ENCODE measurements around the gene OPRPN. TPM values are rescaled to one million over a fixed set of nuclear protein-coding genes. Genes with fewer than 3 reads are reported as not detected.

The OPRPN gene, protein sequence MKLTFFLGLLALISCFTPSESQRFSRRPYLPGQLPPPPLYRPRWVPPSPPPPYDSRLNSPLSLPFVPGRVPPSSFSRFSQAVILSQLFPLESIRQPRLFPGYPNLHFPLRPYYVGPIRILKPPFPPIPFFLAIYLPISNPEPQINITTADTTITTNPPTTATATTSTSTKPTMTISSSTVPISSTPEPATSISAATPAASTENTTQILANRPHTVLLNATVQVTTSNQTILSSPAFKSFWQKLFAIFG
- not detected for total RNA-seq

DNA sequence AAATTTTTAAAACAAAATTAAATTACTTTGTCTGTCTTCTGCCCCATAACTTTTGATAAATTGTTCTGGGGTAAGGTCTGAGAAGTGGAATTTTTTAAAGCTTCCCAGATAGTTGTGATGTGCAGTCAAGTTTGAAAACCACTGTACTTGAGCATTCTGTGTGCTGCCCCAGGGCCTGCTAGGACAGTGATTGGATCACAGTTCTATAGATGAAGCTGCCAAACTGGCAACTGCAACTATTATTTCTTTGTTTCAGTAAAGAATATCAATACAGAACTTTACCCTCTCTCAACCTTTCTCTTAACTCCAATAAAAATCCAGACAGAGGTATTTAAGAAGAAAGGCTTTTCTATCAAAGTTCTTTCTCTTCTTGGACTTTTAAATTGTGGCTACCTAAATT is at the start of gene OPRPN:
Gene OPRPN, plus strand, starts transcription at position 361 of the 400 bp plus-strand sequence. CDS start 1,346 bp downstream, outside the sequence.
- no peak for DNase-seq
- no peaks in the 10 kb centered on the region for H3K27me3 Mint-ChIP-seq
- no peak for ATAC-seq
- no peaks in the 10 kb centered on the region for H3K4me1 Mint-ChIP-seq
- no peaks in the 10 kb centered on the region for H3K36me3 Mint-ChIP-seq
- no peak within 1 kb of the TSS for H3K4me3 Mint-ChIP-seq
- no peaks in the 10 kb centered on the region for H3K9me3 Mint-ChIP-seq (ENCODE audit: low read depth)
- no peak within 1 kb of the TSS for H3K27ac Mint-ChIP-seq
- CTCF ChIA-PET, result no interaction called here

DNA sequence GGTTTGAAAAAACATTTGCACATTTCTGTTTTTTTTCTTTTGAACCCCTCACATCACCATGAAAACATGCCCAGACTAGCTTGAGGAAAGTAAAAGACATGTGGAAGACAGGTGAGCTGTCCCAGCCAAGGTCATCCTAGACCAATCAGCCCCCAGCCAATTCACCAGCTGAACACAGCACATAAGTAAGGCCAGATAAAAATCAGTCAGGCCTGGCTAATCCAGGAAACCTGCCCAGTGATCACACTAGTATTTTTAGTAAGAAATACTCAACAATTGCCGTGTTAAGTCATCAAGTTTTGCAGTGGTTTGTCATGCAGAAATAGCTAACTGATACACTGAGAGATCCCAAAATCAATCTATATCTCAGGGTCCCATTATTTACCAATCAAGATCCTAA is 41.6 kb upstream of the OPRPN start:
- ATAC-seq (no peak), DNase-seq (no peak)
- CTCF ChIA-PET, result no interaction called here
- Mint-ChIP-seq H3K9me3 (ENCODE audit: low read depth) (no peaks in the 10 kb centered on the region), H3K4me3 (no peak overlapping the region), H3K27ac (no peak overlapping the region), H3K4me1 (no peaks in the 10 kb centered on the region), H3K27me3 (no peaks in the 10 kb centered on the region), H3K36me3 (no peaks in the 10 kb centered on the region)

DNA sequence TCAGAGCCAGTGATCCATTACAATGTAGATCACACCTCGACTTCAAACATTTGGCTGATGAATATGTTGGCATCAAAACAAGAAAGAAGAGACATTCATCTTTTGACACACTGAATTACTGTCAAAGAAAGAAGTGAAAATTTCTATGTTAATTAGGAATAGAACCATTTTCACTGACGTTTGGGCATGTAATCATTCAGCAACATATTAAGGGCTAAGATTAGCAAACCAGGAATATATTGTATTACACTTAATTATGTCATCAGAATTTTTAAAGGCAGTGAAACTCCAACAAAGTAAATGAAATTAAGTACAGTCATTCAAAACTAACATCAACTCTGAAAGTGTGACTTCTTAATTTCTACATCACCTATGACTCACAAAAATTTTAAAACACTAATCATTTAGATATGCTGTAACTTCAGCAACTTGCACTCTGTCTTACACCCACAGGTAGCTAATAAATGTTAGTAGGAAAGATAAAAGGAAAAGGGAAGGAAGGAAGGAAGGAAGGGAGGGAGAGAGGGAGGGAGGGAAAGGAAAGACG is 38.6 kb upstream of the OPRPN start:
- no peak for ATAC-seq
- H3K4me1 Mint-ChIP-seq, result no peaks in the 10 kb centered on the region
- H3K4me3 Mint-ChIP-seq, result no peak overlapping the region

DNA sequence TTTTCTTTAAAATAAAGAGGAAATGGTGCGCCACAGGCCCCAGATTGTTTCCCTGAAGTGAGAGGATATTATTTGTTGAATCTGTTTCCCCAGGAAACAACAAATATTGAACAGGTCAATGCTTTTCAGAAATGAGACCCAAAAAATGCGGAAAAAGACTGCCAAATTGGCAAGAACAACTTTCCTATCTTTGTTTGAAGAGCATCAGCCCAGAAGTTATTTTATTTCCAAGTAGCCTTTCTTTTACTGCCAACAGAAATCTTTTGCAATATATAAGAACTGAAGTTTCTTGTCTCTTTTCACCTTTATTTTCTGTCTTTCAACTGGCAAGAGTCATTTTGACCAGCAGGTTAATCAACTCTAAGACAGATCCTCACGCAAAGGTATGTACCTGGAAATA is 37.3 kb upstream of the OPRPN start, which contains the start of gene SMR3A:
Gene SMR3A, plus strand, starts transcription at position 301 of the 400 bp plus-strand sequence. CDS start 1,356 bp downstream, outside the sequence.
- H3K27me3 Mint-ChIP-seq, result no peaks in the 10 kb centered on the region
- no peak for ATAC-seq
- CTCF ChIA-PET, result no interaction called here
- no peak within 1 kb of the TSS for H3K27ac Mint-ChIP-seq
- no peak for DNase-seq
- H3K9me3 Mint-ChIP-seq (ENCODE audit: low read depth), result no peaks in the 10 kb centered on the region
- no peaks in the 10 kb centered on the region for H3K36me3 Mint-ChIP-seq
- no peaks in the 10 kb centered on the region for H3K4me1 Mint-ChIP-seq
- H3K4me3 Mint-ChIP-seq, result no peak within 1 kb of the TSS

More for the DNA sequence above, 38.6 kb upstream of the OPRPN start:
- no peaks in the 10 kb centered on the region for H3K9me3 Mint-ChIP-seq (ENCODE audit: low read depth)
- no peak overlapping the region for H3K27ac Mint-ChIP-seq
- CTCF ChIA-PET, result no interaction called here
- H3K27me3 Mint-ChIP-seq, result no peaks in the 10 kb centered on the region
- DNase-seq, result no peak
- no peaks in the 10 kb centered on the region for H3K36me3 Mint-ChIP-seq

DNA sequence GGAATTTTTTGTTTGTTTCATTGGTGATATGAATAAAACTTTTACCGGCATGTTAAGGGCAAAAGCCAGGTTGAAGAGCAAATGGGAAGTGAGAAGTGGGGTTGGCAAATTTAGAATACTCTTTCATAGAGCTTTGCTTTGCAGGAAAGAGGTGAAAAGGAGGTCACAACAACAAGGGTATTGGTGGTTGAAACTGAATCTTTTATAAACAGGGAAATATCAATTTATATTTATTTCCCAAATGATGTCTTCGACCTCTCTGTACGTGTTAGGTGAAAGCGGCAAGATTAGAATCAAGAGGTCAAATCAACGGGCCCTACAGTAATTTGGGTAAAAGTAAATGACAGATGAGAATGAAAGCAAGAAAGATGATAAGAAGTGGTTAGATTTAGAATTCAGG is 33.7 kb upstream of the OPRPN start:
- Mint-ChIP-seq H3K4me3 (no peak overlapping the region), H3K36me3 (no peaks in the 10 kb centered on the region), H3K9me3 (ENCODE audit: low read depth) (no peaks in the 10 kb centered on the region), H3K4me1 (no peaks in the 10 kb centered on the region), H3K27me3 (no peaks in the 10 kb centered on the region), H3K27ac (no peak overlapping the region)
- ATAC-seq (no peak), DNase-seq (no peak)
- CTCF ChIA-PET, result no interaction called here

DNA sequence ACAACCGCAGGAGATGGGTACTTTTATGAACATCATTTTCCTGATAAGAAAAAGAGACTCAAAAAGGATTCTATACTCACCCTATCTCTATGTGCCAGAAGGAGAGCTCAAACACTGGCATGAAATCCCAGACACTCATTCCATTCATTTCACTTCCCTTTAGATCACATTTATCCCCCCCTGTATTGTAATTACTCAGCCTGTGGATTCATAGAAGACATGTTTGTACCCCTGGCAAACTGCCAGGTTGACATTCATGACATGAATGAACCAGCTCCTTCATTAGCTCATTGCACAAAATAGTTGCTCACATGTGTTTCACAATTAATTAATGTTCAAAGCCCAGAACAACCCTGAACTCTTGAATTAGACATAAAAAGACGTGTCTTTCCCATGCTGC is 32.3 kb upstream of the OPRPN start:
- H3K27me3 Mint-ChIP-seq, result no peaks in the 10 kb centered on the region
- H3K36me3 Mint-ChIP-seq, result no peaks in the 10 kb centered on the region
- H3K9me3 Mint-ChIP-seq (ENCODE audit: low read depth), result no peaks in the 10 kb centered on the region
- H3K4me3 Mint-ChIP-seq, result no peak overlapping the region
- ATAC-seq, result no peak
- CTCF ChIA-PET, result no interaction called here
- DNase-seq, result no peak
- no peaks in the 10 kb centered on the region for H3K4me1 Mint-ChIP-seq
- H3K27ac Mint-ChIP-seq, result no peak overlapping the region

DNA sequence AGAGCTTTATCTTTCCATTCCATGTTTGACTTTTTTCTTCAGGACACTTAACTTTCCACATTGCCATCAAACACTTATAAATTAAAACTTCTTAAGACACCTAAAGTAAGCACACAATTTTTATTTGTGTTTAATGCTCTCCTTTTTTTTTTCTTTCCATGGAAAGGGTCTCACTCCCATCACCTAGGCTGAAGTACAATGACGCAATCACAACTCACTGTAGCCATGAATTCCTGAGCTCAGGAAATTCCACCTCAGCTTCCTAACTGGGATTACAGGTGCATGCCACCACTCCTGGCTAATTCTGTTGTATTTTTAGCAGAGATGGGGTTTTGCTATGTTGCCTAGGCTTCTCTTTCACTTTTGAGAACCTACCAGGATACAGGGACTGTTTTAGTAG is 29.9 kb upstream of the OPRPN start:
- Mint-ChIP-seq H3K4me1 (no peaks in the 10 kb centered on the region), H3K9me3 (ENCODE audit: low read depth) (no peaks in the 10 kb centered on the region), H3K27me3 (no peaks in the 10 kb centered on the region), H3K36me3 (no peaks in the 10 kb centered on the region), H3K4me3 (no peak overlapping the region), H3K27ac (no peak overlapping the region)
- ATAC-seq (no peak), DNase-seq (no peak)
- CTCF ChIA-PET, result no interaction called here

DNA sequence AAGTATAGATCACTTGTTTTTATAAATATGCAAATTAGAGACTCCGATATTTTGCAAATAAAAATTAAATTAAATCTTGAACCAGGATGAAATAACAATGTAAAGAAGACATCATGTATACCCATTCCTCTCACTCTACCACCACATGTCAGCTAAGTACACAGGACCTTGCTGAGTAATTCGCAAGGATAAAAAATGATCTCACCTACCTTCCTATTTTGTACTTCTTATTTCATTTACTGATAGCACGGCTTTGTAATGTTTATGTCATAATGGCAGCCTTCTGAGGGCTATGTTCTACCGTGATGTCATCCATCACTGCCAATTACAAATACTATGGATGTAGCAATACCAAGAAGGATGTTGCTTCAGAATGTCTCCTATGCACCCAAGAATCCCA is 25.8 kb upstream of the OPRPN start:
- H3K4me3 Mint-ChIP-seq, result no peak overlapping the region
- no peaks in the 10 kb centered on the region for H3K27me3 Mint-ChIP-seq
- CTCF ChIA-PET, result no interaction called here
- H3K27ac Mint-ChIP-seq, result no peak overlapping the region
- no peaks in the 10 kb centered on the region for H3K9me3 Mint-ChIP-seq (ENCODE audit: low read depth)
- H3K4me1 Mint-ChIP-seq, result no peaks in the 10 kb centered on the region
- ATAC-seq, result no peak
- DNase-seq, result no peak
- H3K36me3 Mint-ChIP-seq, result no peaks in the 10 kb centered on the region

DNA sequence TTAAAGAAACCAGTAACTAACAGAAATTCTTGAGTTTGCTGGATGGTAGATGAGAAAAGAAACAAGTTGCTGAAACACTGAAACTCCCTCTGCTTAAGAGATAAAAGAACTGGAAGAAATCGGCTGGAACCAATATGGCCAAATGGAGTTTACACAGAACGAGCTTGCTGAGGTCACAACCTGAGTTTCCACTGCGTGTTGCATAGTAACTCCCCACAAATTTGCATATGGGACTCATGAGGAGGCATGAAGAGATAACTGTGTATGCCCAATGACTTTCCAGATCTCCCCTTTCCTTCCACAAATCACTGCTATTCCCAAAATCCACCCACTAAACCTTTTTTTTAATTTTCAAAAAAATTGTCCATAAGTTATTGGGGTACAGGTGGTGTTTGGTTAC is 25.0 kb upstream of the OPRPN start:
- CTCF ChIA-PET, result no interaction called here
- no peaks in the 10 kb centered on the region for H3K27me3 Mint-ChIP-seq
- H3K4me3 Mint-ChIP-seq, result no peak overlapping the region
- DNase-seq (no peak), ATAC-seq (no peak)
- no peaks in the 10 kb centered on the region for H3K9me3 Mint-ChIP-seq (ENCODE audit: low read depth)
- H3K4me1 Mint-ChIP-seq, result no peaks in the 10 kb centered on the region
- no peak overlapping the region for H3K27ac Mint-ChIP-seq
- H3K36me3 Mint-ChIP-seq, result no peaks in the 10 kb centered on the region

DNA sequence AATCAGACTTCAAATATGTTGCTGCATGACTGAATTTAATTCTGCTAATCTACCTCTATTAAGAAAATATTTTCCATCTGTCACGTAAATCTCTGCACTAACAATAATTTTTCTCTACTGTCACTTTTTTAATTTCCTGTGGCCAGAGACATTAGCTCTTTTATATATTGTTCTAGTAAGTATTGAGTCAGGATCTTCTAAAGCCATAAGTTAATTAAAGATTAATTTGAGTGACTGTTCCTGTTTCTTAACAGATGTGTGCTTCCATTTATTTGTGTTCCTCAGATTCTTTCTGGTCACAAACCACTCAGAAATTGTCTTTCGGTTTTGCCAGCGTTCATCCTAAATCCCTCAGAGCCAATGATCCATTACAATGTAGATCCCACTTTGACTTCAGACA is 17.2 kb upstream of the OPRPN start:
- CTCF ChIA-PET, result no interaction called here
- Mint-ChIP-seq H3K27ac (no peak overlapping the region), H3K4me3 (no peak overlapping the region), H3K4me1 (no peaks in the 10 kb centered on the region), H3K9me3 (ENCODE audit: low read depth) (peaks cover 2% of the 10 kb centered on the region), H3K36me3 (no peaks in the 10 kb centered on the region), H3K27me3 (no peaks in the 10 kb centered on the region)
- ATAC-seq (no peak), DNase-seq (no peak)

DNA sequence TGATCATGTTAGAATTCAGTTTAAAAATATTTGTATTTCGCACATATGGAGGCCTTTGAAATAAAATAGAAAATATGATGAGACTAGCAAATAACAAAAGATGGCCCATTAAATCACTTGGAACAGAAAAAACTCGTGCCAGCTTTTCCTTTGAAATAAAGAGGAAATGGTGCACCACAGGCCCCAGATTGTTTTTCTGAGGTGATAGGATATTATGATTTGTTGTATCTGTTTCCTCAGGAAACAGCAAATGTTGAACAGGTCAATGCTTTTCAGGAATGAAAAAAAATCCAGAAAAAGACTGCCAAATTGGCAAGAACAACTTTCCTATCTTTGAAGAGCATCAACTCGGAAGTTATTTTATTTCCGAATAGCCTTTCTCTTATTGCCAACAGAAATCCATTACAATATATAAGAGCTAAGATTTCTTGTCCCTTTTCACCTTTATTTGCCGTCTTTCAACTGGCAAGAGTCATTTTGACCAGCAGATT is 15.0 kb upstream of the OPRPN start, which contains the start of gene SMR3B:
Gene SMR3B, plus strand, starts transcription at position 441 of the 491 bp plus-strand sequence. CDS start 1,380 bp downstream, outside the sequence.
- H3K27ac Mint-ChIP-seq, result no peak within 1 kb of the TSS
- H3K4me3 Mint-ChIP-seq, result no peak within 1 kb of the TSS
- H3K9me3 Mint-ChIP-seq (ENCODE audit: low read depth), result peaks cover 2% of the 10 kb centered on the region
- no peak for ATAC-seq
- CTCF ChIA-PET, result no interaction called here
- H3K27me3 Mint-ChIP-seq, result no peaks in the 10 kb centered on the region
- no peaks in the 10 kb centered on the region for H3K36me3 Mint-ChIP-seq
- no peaks in the 10 kb centered on the region for H3K4me1 Mint-ChIP-seq
- no peak for DNase-seq

DNA sequence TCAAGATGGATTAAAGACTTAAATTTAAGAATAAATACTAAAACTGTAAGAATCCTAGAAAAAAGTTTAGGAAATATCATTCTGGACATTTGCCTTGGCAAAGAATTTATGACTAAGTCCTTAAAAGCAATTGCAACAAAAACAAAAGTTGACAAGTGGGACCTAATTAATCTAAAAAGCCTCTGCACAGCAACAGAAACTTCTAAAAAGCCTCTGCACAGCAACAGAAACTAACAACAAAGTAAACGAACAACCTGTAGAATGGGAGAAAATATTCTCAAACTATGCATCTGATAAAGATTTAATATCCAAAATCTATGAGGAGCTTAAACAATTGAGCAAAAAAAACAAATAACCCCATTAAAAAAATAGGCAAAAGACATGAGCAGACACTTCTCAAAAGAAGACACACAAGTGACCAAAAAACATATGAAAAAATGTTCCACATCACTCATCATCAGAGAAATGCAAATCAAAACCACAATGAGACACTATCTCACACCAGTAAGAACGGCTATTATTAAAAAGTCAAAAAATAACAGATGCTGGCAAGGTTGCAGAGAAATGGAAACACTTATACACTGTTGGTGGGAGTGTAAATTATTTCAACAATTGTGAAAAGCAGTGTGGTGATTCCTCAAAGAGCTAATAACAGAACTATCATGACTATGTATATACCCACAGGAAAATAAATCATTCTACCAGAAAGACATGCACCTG is 5.5 kb upstream of the OPRPN start:
- Mint-ChIP-seq H3K36me3 (no peaks in the 10 kb centered on the region), H3K9me3 (ENCODE audit: low read depth) (no peaks in the 10 kb centered on the region), H3K4me1 (no peaks in the 10 kb centered on the region), H3K27ac (no peak overlapping the region), H3K27me3 (no peaks in the 10 kb centered on the region), H3K4me3 (no peak overlapping the region)
- DNase-seq (no peak), ATAC-seq (no peak)
- CTCF ChIA-PET, result no interaction called here

DNA sequence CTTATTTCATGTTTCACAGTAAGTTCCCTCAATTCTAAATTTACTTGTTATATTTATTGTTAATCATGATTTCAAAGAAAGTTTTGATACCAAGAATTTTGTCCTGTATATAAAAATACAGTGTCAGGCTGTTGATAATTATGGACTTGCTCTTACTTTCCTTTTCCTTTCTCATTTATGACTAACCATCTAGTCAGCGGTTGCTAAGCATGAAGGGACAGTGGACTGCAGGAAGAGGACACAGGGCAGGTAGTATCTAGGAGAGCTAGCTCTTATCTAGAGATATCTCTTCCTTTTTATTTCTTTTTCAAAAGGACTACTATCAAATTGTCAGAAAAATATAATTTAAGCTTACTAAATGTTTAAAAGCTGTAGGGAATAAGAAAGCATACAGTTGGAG is 1.6 kb downstream of the OPRPN start:
- no peaks in the 10 kb centered on the region for H3K27me3 Mint-ChIP-seq
- no peaks in the 10 kb centered on the region for H3K9me3 Mint-ChIP-seq (ENCODE audit: low read depth)
- no peak overlapping the region for H3K27ac Mint-ChIP-seq
- H3K4me3 Mint-ChIP-seq, result no peak overlapping the region
- CTCF ChIA-PET, result no interaction called here
- no peaks in the 10 kb centered on the region for H3K4me1 Mint-ChIP-seq
- H3K36me3 Mint-ChIP-seq, result no peaks in the 10 kb centered on the region
- DNase-seq (no peak), ATAC-seq (no peak)

DNA sequence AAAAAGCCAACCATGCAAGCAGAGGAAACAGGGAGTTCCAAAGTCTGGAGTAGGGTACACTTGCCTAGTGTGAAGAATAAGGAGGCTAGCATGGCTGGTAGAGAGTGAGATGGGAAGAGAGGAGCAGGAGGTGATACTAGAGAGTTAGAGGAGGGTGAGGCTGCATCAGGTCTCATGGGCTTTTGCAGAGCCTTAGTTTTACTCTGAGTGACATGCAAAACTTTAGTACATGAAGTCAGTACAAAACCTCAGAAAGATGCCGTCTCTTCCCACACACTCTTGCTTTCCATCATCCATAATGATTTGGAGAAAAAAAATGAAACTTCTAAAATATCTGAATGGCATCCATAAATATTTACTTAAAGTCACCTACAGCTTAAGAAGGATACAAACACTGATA is 5.0 kb downstream of the OPRPN start:
- no peaks in the 10 kb centered on the region for H3K9me3 Mint-ChIP-seq (ENCODE audit: low read depth)
- H3K27me3 Mint-ChIP-seq, result no peaks in the 10 kb centered on the region
- no peaks in the 10 kb centered on the region for H3K4me1 Mint-ChIP-seq
- H3K27ac Mint-ChIP-seq, result no peak overlapping the region
- DNase-seq (no peak), ATAC-seq (no peak)
- no peak overlapping the region for H3K4me3 Mint-ChIP-seq
- CTCF ChIA-PET, result no interaction called here
- H3K36me3 Mint-ChIP-seq, result no peaks in the 10 kb centered on the region
